ENCODE measurements around the gene KCNK18.
"Not testable (repeated sequence)": the region's sequence is repeated elsewhere in the genome, so short reads cannot be mapped to it uniquely, and the experiment has no call there.

Gene KCNK18

DNA sequence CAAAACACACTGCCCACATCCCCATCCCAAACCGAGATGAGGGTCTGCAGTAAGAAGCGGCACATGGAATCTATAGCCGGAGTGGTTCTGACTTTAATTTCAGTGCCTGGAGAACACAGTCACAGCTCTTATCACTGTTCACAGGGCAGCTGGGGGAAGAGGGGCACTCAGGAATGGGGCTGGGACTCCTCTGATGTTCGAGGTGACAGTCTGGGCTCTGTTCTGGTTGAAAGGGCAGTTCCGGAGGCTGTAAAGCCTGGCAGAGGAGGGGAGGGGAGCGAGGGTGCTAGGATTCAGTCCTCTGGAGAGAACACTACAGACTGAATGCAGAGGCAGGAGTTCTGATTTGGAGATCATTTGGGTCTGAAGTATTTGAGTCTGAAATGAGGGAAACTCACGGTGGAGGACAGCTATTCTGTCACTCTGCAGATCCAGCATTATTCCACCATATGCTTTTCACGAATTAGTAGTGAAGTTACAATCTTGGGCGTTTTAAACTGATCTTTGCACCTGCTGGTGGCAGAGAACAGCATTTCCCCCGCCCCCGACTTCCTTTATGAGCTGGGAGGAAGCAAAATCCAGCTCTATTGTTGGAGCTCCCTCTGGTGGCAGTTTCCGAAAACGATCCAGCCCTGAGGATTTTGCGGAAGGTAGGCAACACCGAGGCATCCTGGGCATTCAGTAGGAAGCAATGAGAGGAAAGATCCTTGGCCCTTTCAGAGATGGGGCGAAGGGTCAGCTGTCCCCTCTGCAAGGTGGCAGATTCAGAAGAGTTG lies 22.7 kb upstream of the KCNK18 start:
- DNase-seq: peak; percentile 81

GRCh38 chr10:117175215-117175900 lies 21.9 kb upstream of the KCNK18 start:
- DNase-seq: peak; percentile 11

DNA sequence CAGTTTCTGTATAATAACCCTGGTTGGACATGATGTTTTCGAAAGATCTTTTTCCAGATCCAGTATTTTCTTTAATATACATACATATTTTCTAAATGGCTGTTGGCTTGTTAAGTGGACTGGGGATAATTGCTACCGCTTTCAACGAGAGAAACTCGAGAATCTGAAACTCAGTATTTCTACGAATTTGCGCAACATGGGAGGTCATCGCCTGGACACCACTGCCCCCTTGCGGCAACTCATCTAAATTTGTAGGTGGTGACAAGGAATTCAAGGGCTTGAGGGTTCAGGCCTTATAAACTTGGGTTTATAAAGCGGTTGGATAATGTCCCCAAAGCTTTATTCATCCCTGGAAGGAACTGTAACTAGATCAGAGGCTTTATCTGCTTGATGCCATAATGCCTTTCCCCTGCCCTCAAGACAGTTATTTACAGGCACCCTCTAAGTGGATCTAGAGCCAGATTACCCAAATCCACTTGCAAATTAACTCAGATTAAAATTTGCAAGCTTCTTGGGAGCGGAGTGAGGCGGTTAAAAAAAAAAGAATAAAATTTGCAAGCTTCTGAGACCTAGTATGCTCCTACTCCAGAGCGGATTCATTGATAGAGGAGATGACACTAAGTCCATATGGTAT lies 21.3 kb upstream of the KCNK18 start:
- peak; percentile 75 for DNase-seq

DNA sequence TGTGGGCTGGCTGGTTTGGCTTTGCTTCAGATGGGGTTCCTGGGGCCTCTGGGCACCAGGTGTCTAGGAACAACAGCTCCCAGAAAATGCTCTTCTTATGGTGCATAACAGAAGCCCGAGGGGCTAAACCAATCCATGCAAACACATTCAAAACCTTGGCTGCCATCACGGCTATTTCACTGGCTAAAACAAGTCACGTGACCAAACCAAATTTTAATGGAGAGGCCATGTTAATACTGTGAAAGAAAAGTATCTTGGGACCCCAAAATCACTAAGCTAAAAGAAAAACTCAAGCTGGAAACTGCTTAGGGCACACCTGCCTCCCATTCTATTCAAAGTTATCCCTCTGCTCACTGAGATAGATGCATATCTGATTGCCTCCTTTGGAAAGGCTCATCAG lies 19.1 kb upstream of the KCNK18 start:
- no peak for DNase-seq

- DNase-seq: no peak
Measured at GRCh38 chr10:117184296-117184695, 13.0 kb upstream of the KCNK18 start.

GRCh38 chr10:117184821-117185220 lies 12.5 kb upstream of the KCNK18 start:
- DNase-seq: no peak

GRCh38 chr10:117185817-117186216 lies 11.5 kb upstream of the KCNK18 start:
- not testable (repeated sequence) for DNase-seq

- DNase-seq: no peak
Measured at GRCh38 chr10:117186832-117187615, 10.3 kb upstream of the KCNK18 start.

DNA sequence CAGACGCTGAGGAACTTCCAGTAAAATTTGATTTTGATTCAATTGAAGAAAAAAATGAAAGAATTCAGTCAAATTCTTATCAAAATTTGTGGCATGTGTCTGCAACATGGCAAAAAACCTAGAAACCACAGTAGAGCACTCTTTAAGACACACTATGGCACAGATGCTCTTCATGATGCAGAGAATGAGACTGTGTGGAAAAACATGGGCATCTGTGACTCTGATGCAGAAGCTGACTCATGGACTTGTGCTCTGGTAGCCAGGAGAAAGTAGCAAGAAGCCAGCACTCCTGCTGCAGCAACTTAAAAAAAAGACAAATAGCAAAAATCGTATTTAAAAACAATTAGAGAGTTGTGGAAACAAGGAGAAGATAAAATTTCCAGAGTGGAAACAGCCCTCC lies 8.9 kb upstream of the KCNK18 start:
- DNase-seq: no peak

DNA sequence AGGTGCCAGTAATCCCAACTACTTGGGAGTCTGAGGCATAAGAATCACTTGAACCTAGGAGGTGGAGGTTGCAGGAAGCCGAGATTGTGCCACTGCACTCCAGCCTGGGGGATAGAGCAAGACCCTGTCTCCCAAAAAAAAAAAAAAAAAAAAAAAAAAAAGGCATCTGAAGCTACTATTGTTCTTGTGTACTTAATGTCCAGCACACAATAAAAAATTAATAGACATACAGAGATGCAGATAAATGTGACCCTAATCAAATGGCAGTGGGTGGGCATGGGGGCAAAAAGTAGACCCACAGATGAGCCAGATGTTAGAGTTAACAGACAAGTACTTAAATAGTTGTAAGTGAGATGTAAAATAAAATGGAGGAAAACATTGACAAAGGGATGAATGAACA lies 7.7 kb upstream of the KCNK18 start:
- DNase-seq: no peak

DNA sequence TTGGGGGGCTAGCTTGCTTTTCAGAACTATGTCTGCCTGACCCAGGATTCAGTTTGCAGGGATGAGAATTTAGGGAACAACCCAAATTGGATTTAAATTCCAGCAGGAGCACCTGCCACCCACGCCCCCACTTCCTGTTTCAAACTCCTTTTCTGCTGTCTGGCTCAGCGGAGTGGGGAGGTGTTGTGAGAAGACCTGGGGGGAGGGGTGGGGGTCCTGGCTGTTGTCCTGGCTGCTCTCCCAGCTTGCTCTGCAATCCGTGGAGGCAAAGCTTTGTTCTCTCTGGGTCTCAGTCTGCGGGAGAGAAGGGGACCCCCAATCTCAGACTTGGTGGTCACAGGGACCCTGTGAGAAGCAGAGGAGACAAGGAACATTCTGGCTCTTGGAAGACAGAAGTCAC lies 799 bp downstream of the KCNK18 start:
- no peak for DNase-seq

- no peak for DNase-seq
Measured at GRCh38 chr10:117201826-117202225, 4.5 kb downstream of the KCNK18 start.

- no peak for DNase-seq
Measured at GRCh38 chr10:117204316-117204715, 7.0 kb downstream of the KCNK18 start.

DNA sequence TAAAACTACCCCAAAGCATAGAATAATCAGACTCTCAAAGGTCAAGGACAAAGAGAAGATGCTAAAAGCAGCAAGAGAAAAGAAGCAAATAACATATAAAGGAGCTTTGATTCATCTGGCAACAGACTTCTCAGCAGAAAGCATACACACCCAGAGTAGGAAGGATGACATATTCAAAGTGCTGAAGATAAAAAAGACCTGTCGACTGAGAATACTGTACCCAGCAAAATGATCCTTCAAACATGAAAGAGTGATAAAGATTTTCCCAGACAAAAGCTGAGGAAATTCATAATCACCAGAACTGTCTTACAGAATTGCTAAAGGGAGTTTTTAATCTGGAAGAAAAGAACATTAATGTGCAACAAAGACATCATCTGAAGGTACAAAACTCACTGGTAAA lies 14.9 kb downstream of the KCNK18 start:
- no peak for DNase-seq

DNA sequence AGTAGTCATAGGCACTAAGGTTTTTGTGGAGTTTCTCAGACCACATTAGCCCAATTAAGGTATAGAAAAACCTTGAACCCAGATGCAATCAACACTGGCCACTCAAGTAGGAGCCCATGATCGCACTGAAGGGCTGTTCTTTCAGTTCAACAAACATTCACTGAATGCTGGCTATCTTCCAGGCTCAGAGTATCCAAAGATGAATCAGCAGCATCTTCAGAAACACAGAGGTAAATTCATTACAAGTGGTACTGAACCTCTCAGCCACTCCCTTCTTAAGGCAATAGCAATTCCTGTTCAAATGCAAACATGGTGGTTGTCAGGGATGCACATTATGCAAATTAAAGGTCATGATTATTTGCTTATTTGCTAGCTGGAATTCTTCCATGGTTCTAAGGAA lies 17.1 kb downstream of the KCNK18 start:
- no peak for DNase-seq

DNA sequence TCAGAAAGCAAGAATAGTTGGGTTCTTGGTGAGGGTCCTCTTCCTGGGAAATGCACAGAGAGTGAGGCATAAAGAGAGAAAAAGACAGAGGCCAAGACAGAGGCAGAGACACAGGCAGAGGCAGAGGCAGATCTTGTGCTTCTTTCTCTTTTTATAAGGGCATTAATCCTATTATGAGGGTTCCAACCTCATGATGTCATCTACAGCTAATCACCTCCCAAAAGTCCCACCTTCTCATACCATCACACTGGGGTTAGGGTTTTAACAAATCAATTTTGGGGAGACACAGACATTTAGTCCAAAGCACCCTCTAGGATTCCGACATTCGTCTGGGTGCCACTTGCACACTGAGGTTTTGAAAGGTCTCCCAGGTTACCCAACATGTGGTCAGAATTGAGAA lies 17.8 kb downstream of the KCNK18 start:
- DNase-seq: no peak

- no peak for DNase-seq
Measured at GRCh38 chr10:117216028-117216427, 18.7 kb downstream of the KCNK18 start.

- peak; percentile 62 for DNase-seq
Measured at GRCh38 chr10:117216611-117217195, 19.4 kb downstream of the KCNK18 start.

DNA sequence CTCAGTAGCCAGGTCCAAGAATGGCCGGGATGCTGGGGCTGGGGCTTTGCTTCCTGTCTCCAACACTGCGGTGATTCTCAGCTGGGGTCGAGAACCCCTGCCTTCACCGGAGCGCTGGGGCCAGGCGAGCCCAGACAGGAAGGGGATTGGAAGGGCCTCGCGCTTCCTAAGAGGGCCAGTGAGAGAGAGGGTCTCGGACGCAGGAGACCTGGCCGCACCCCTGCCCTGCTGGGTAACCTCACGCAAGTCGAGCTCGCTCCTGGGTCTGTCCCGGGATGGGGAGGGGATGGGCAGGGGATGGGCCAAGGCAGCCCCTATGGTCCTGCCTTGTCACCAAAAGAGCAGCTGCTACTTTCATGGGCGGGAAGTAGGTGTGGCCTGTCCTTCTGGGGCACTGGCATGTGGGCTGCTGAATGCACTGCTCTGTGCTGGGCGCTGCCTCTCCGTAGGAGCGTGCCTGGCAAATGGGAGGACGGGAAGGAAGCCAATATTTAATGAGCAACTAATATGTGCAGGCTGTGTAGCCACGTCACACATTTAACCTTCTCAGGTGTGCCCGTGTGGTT lies 20.0 kb downstream of the KCNK18 start:
- peak; percentile 5 for DNase-seq

GRCh38 chr10:117218654-117219053 lies 21.4 kb downstream of the KCNK18 start:
- no peak for DNase-seq

- DNase-seq: no peak
Measured at GRCh38 chr10:117221156-117221711, 23.9 kb downstream of the KCNK18 start.

DNA sequence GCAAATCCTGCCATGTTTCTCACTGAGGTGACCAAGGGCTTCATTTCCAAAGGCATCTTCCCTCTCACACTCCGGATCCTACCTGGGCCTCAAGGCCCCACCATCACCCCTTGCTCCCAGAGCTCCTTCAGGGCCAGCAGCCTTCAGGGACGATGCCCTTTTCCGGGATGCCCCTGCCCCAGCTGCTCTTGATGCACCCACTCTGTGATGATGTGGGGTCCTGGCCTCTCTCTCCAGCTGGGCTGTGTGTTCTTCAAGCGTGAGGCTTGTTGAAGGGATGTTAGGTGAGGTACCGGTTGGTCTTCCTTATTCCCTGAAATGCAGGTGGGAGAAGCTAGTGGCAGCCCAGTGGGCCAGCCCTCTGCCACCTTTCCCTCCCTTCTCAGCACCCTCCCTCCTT lies 25.3 kb downstream of the KCNK18 start:
- no peak for DNase-seq

All from activated CD4-positive, alpha-beta T cell treated with anti-CD3 and anti-CD28 coated beads, Interleukin-2, amount 50 U/mL, for 1 hour (primary cell).